WTC11 (cell line): ENCODE results near the gene PHACTR3. TPM values are rescaled to one million over a fixed set of nuclear protein-coding genes. Genes with fewer than 3 reads are reported as not detected.

Experiments used
- ATAC-seq: fragments of 200-7000 bp; cut with Tn5 transposase; 2 replicates; pipeline ENCODE4 v1.10.0; 2021; ENCODE audit warnings: mild to moderate bottlenecking, moderate library complexity
- CTCF ChIA-PET: fragments of 300-600 bp; sonication (Branson Sonifier 250); formaldehyde crosslinking; loops from one replicate; lab custom pipeline; 2021; ENCODE audit warnings: antibody characterized with exemption; lab: Charles Lee
- POLR2A ChIA-PET: fragments of 350-600 bp; sonication (Branson Sonifier 250); formaldehyde crosslinking; loops from one replicate; lab custom pipeline; 2021; ENCODE audit warnings: antibody characterized with exemption; lab: Charles Lee
- DNase-seq: peaks from one replicate; pipeline ENCODE4 v3.0.0; 2021; ENCODE audit warnings: low spot score
- H3K27ac Mint-ChIP-seq: 2 replicates; pipeline ENCODE4 v1.8.0; 2021; ENCODE audit warnings: mixed read lengths
- H3K27me3 Mint-ChIP-seq: 2 replicates; pipeline ENCODE4 v1.8.0; 2021; ENCODE audit warnings: low read depth, mild to moderate bottlenecking, moderate library complexity, mixed read lengths
- H3K36me3 Mint-ChIP-seq: 2 replicates; pipeline ENCODE4 v1.8.0; 2021; ENCODE audit warnings: mixed read lengths
- H3K4me1 Mint-ChIP-seq: 2 replicates; pipeline ENCODE4 v1.8.0; 2022; ENCODE audit warnings: mixed read lengths
- H3K4me3 Mint-ChIP-seq: 2 replicates; pipeline ENCODE4 v1.8.0; 2021; ENCODE audit warnings: mild to moderate bottlenecking, moderate library complexity, mixed read lengths
- H3K9me3 Mint-ChIP-seq: 2 replicates; pipeline ENCODE4 v1.8.0; 2021; ENCODE audit warnings: mixed read lengths
- AFF4 ChIP-seq: sonication (generic); formaldehyde crosslinking; IDR thresholded peaks from 2 replicates; pipeline ENCODE4 v1.8.1; 2023; ENCODE audit warnings: mild to moderate bottlenecking, missing genetic modification reagents, borderline replicate concordance
- CDX4 ChIP-seq: fragments of 250-450 bp; sonication (Bioruptor Pico); IDR thresholded peaks from 2 replicates; pipeline ENCODE4 v1.9.0; 2021; ENCODE audit warnings: moderate library complexity, mild to moderate bottlenecking, inconsistent platforms, borderline replicate concordance
- EMX1 ChIP-seq: fragments of 250-450 bp; sonication (Bioruptor Pico); IDR thresholded peaks from 2 replicates; pipeline ENCODE4 v1.8.0; 2021; ENCODE audit warnings: mild to moderate bottlenecking
- ETV6 ChIP-seq: sonication (generic); formaldehyde crosslinking; IDR thresholded peaks from 2 replicates; pipeline ENCODE4 v1.8.1; 2022; ENCODE audit warnings: mild to moderate bottlenecking, missing genetic modification reagents
- FOXP4 ChIP-seq: sonication (generic); formaldehyde crosslinking; IDR thresholded peaks from 2 replicates; pipeline ENCODE4 v1.8.0; 2022; ENCODE audit warnings: mild to moderate bottlenecking, missing genetic modification reagents
- JAZF1 ChIP-seq: fragments of 250-450 bp; sonication (Bioruptor Pico); IDR thresholded peaks from 2 replicates; pipeline ENCODE4 v1.9.0; 2021; ENCODE audit warnings: moderate library complexity, mild to moderate bottlenecking, inconsistent platforms
- JUN ChIP-seq: sonication (generic); formaldehyde crosslinking; IDR thresholded peaks from 2 replicates; pipeline ENCODE4 v1.8.0; 2023; ENCODE audit warnings: mild to moderate bottlenecking, missing genetic modification reagents
- PREB ChIP-seq: sonication (generic); formaldehyde crosslinking; IDR thresholded peaks from 2 replicates; pipeline ENCODE4 v1.8.1; 2022; ENCODE audit warnings: mild to moderate bottlenecking, missing genetic modification reagents, moderate library complexity, borderline replicate concordance
- SMAD4 ChIP-seq: sonication (generic); formaldehyde crosslinking; IDR thresholded peaks from 2 replicates; pipeline ENCODE4 v1.8.0; 2022; ENCODE audit warnings: mild to moderate bottlenecking, missing genetic modification reagents
- SOX15 ChIP-seq: fragments of 250-450 bp; sonication (Bioruptor Pico); IDR thresholded peaks from 2 replicates; pipeline ENCODE4 v1.9.0; 2021; ENCODE audit warnings: mild to moderate bottlenecking
- SP1 ChIP-seq: sonication (generic); formaldehyde crosslinking; conservative IDR thresholded peaks from 2 replicates; pipeline ENCODE4 v1.8.1; 2022; ENCODE audit warnings: missing genetic modification reagents
- TEAD1 ChIP-seq: sonication (generic); formaldehyde crosslinking; IDR thresholded peaks from 2 replicates; pipeline ENCODE4 v1.8.0; 2022; ENCODE audit warnings: mild to moderate bottlenecking, missing genetic modification reagents
- TEAD4 ChIP-seq: sonication (generic); formaldehyde crosslinking; IDR thresholded peaks from 2 replicates; pipeline ENCODE4 v1.8.0; 2022; ENCODE audit warnings: mild to moderate bottlenecking, missing genetic modification reagents
- USF2 ChIP-seq: sonication (generic); formaldehyde crosslinking; IDR thresholded peaks from 2 replicates; pipeline ENCODE4 v1.8.1; 2023; ENCODE audit warnings: mild to moderate bottlenecking, missing genetic modification reagents, moderate library complexity
- ZNF317 ChIP-seq: sonication (generic); formaldehyde crosslinking; IDR thresholded peaks from 2 replicates; pipeline ENCODE4 v1.8.1; 2023; ENCODE audit warnings: low read depth, mild to moderate bottlenecking, moderate library complexity, missing genetic modification reagents, borderline replicate concordance
- ZNF423 ChIP-seq: fragments of 250-450 bp; sonication (Bioruptor Pico); IDR thresholded peaks from 2 replicates; pipeline ENCODE4 v2.1.2; 2022; ENCODE audit warnings: mild to moderate bottlenecking, moderate library complexity
- total RNA-seq: library from RNA; stranded (reverse); gene quantifications from 3 replicates; pipeline ENCODE4 v1.2.3, GENCODE V29; 2021
- TF ChIP-seq, protein P1 (sequence below): sonication (generic); formaldehyde crosslinking; IDR thresholded peaks from 2 replicates; pipeline ENCODE4 v1.8.1; 2022; ENCODE audit warnings: low read depth, mild to moderate bottlenecking, moderate library complexity, missing genetic modification reagents, borderline replicate concordance
- TF ChIP-seq, protein P2 (sequence below): sonication (generic); formaldehyde crosslinking; IDR thresholded peaks from 2 replicates; pipeline ENCODE4 v1.8.1; 2023; ENCODE audit warnings: mild to moderate bottlenecking, moderate library complexity, missing genetic modification reagents
- TF ChIP-seq, protein P3 (sequence below): sonication (generic); formaldehyde crosslinking; IDR thresholded peaks from 2 replicates; pipeline ENCODE4 v1.8.0; 2022; ENCODE audit warnings: mild to moderate bottlenecking, missing genetic modification reagents

Gene PHACTR3
- total RNA-seq, 1 experiment from 2014 or later = 0.28 TPM

- no peak for TF ChIP-seq CDX4 (CRISPR knock-in tag)
Observed at GRCh38 chr20:59864726-59865125, 260.4 kb downstream of the PHACTR3 start (continued).

DNA sequence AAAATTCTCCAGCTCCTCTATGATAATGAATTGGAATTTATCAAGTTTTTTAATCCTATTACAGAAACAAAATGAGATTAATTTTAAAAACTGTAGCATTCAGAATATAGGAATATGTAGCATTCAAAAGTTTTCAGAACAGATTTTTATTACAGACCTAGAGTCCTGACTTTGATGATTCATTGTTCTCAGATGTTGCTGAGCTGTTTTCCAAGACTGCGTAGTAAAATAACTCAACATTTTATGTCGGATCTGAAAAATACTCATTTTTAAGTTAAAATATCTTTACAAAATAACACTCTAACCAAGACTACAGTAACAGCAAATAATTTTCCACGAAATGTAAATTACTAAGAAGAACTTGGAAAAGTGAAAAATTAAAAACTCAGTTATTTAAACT, 262.0 kb downstream of the PHACTR3 start:
- H3K27ac Mint-ChIP-seq = no peak overlapping the region
- ATAC-seq = no peak
- H3K4me3 Mint-ChIP-seq = no peak overlapping the region
- H3K36me3 Mint-ChIP-seq = no peaks in the 10 kb centered on the region
- ChIA-PET POLR2A (no interaction called here), CTCF (interaction anchor here (1.3 kb wide), 1 partner anchor 17 kb away, joined by 3 read pairs; no protein-coding TSS in a partner anchor)
- no peaks in the 10 kb centered on the region for H3K9me3 Mint-ChIP-seq
- peaks cover 68% of the 10 kb centered on the region for H3K27me3 Mint-ChIP-seq
- DNase-seq = no peak
- TF ChIP-seq, protein P1, sequence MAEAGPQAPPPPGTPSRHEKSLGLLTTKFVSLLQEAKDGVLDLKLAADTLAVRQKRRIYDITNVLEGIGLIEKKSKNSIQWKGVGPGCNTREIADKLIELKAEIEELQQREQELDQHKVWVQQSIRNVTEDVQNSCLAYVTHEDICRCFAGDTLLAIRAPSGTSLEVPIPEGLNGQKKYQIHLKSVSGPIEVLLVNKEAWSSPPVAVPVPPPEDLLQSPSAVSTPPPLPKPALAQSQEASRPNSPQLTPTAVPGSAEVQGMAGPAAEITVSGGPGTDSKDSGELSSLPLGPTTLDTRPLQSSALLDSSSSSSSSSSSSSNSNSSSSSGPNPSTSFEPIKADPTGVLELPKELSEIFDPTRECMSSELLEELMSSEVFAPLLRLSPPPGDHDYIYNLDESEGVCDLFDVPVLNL (CRISPR knock-in tag) = no peak
- TF ChIP-seq SP1 = no peak
- no peaks in the 10 kb centered on the region for H3K4me1 Mint-ChIP-seq

DNA sequence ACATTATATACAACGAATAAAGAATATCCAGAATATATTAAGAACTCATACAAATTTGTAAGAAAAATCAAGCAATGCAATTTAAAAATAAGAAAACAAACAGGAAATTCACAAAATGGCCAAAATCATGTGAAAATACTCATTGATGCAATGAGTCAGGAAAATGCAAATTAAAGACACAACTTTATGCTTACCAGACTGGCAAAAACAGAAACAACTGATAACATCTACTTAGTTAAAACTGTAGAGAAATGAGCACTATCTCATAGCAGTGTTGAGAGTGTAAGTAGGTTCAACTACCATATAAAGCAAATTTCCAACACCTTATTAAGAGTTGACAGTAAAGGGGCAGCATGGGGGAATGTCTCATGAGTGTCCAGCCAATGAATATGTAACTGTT, 266.8 kb downstream of the PHACTR3 start:
- H3K4me1 Mint-ChIP-seq = no peaks in the 10 kb centered on the region
- H3K36me3 Mint-ChIP-seq = no peaks in the 10 kb centered on the region
- H3K27me3 Mint-ChIP-seq = peaks cover 51% of the 10 kb centered on the region
- POLR2A ChIA-PET = no interaction called here
- CTCF ChIA-PET = no interaction called here
- no peak for ATAC-seq
- H3K4me3 Mint-ChIP-seq = no peak overlapping the region
- no peak for DNase-seq
- H3K27ac Mint-ChIP-seq = no peak overlapping the region
- no peaks in the 10 kb centered on the region for H3K9me3 Mint-ChIP-seq
- TF ChIP-seq ZNF317 (no peak), TEAD4 (no peak), USF2 (no peak), SP1 (no peak), PREB (CRISPR knock-in tag) (no peak), SOX15 (CRISPR knock-in tag) (no peak), JUN (CRISPR knock-in tag) (no peak), FOXP4 (CRISPR knock-in tag) (no peak), AFF4 (CRISPR knock-in tag) (no peak), EMX1 (no peak), TEAD1 (CRISPR knock-in tag) (no peak), ZNF423 (CRISPR knock-in tag) (no peak), ETV6 (CRISPR knock-in tag) (no peak), SMAD4 (no peak), JAZF1 (CRISPR knock-in tag) (no peak)
- TF ChIP-seq, protein P2, sequence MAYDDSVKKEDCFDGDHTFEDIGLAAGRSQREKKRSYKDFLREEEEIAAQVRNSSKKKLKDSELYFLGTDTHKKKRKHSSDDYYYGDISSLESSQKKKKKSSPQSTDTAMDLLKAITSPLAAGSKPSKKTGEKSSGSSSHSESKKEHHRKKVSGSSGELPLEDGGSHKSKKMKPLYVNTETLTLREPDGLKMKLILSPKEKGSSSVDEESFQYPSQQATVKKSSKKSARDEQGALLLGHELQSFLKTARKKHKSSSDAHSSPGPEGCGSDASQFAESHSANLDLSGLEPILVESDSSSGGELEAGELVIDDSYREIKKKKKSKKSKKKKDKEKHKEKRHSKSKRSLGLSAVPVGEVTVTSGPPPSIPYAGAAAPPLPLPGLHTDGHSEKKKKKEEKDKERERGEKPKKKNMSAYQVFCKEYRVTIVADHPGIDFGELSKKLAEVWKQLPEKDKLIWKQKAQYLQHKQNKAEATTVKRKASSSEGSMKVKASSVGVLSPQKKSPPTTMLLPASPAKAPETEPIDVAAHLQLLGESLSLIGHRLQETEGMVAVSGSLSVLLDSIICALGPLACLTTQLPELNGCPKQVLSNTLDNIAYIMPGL (CRISPR knock-in tag) = no peak
- TF ChIP-seq, protein P3, sequence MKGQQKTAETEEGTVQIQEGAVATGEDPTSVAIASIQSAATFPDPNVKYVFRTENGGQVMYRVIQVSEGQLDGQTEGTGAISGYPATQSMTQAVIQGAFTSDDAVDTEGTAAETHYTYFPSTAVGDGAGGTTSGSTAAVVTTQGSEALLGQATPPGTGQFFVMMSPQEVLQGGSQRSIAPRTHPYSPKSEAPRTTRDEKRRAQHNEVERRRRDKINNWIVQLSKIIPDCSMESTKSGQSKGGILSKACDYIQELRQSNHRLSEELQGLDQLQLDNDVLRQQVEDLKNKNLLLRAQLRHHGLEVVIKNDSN (CRISPR knock-in tag) = no peak
- TF ChIP-seq, protein P1 (CRISPR knock-in tag) = no peak
